Measurements from ENCODE around the gene REXO5. TPM values are rescaled to one million over a fixed set of nuclear protein-coding genes. Genes with fewer than 3 reads are reported as not detected.

The REXO5 gene
- total and polyA plus RNA-seq, 2 of the 13 experiments (the other 11 are each of a cell fraction or from before 2014, with no cell fraction given): 5.9 to 13.1 TPM

DNA sequence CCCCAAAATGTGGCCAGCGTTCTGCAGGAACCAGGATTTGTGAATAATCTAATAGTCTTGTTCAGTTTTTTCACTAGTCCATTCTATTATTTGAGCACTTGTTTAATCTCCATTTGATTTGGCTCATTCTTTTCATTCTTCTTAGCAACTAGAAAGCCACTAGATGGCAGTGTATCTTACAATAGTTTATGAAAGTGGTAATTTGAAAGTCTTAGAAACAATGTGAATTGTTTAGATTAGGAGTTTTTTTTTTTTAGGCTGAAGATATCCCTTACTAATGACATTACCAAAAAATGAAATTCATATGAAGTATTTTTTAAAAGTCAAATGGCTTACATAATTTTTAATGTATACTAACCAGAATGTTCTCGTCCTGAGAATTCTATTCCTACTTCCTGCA is 6.7 kb upstream of the REXO5 start:
- Histone ChIP-seq H3K79me2 (ENCODE audit: insufficient read depth, low read length) (peaks cover under 1% of the 10 kb centered on the region), H3K9me3 (ENCODE audit: low read length) (no peaks in the 10 kb centered on the region), H3K27ac (ENCODE audit: extremely low read length, insufficient read depth, low read length) (no peak overlapping the region), H3K27me3 (ENCODE audit: control insufficient read depth in 1 of 2, insufficient read depth in 2 of 2, low read length in 2 of 2) (no peaks in the 10 kb centered on the region), H4K20me1 (ENCODE audit: insufficient read depth, low read length) (no peaks in the 10 kb centered on the region), H2AFZ (ENCODE audit: low read length) (no peak overlapping the region), H3K4me1 (ENCODE audit: insufficient read depth, low read length) (peaks cover 16% of the 10 kb centered on the region), H3K4me2 (ENCODE audit: low read depth, low read length) (no peak overlapping the region), H3K9ac (ENCODE audit: insufficient read depth, low read depth, low read length) (no peak overlapping the region), H3K4me3 (replicated peaks in 1 of 3; ENCODE audit: insufficient read depth in 1 of 3, low read depth in 2 of 3, low read length in 3 of 3) (no peak overlapping the region), H3K36me3 (replicated peaks in 1 of 2; ENCODE audit: control insufficient read depth in 1 of 2, insufficient read depth in 2 of 2, low read length in 2 of 2) (peaks cover 6 to 26% of the 10 kb centered on the region in 2 experiments)
- in situ Hi-C loops (cut with HindIII; ENCODE audit: extremely low pct_ligation_motif_present, low pct_unique_long_range_greater_than_20kb): no loop called here
- POLR2A ChIA-PET: no interaction called here
- ATAC-seq (no peak), FAIRE-seq (no peak), DNase-seq (ENCODE audit: low spot score) (peak; percentile 18)
- intact Hi-C loops (cut with micrococcal nuclease; ENCODE audit: unreplicated experiment): loop anchor here (1.0 kb wide), 1 partner anchor 285 kb away; no protein-coding TSS in a partner anchor
- 82% methylated on average over 2 of the region's 2 CpGs for WGBS (ENCODE audit: low lambda C conversion rate)
- BruUV-seq (replicated peaks): no TSS peak
- CTCF ChIA-PET (ENCODE audit: low intra/inter-chr PET ratio, low total read pairs): interaction anchor here (1.2 to 2.5 kb wide), 2 partner anchors 202 to 284 kb away, joined by 3 to 13 read pairs; no protein-coding TSS in a partner anchor
- TF ChIP-seq STAG1 (CRISPR knock-in tag; IDR thresholded peaks at IDR 0.05) (peak; percentile 55), KDM5A (IDR thresholded peaks at IDR 0.05; ENCODE audit: borderline replicate concordance, low read length) (peak; percentile 37; the same call in 1 of the 2 replicates), SOX5 (CRISPR knock-in tag; IDR thresholded peaks at IDR 0.05; ENCODE audit: borderline replicate concordance) (0 out of 2 replicates have a peak, but pooled peaks have one; percentile 22), CTCF (CRISPR knock-in tag; IDR thresholded peaks at IDR 0.05) (peak; percentile 47), SAP130 (CRISPR knock-in tag; IDR thresholded peaks at IDR 0.05; ENCODE audit: low read depth) (0 out of 2 replicates have a peak, but pooled peaks have one; percentile 14), ARID3A (IDR thresholded peaks at IDR 0.05; ENCODE audit: low read depth, low read length) (peak; percentile 36; the same call in 1 of the 2 replicates), ZNF138 (CRISPR knock-in tag; IDR thresholded peaks at IDR 0.05; ENCODE audit: low read depth) (no peak), ZNF598 (CRISPR knock-in tag; IDR thresholded peaks at IDR 0.05; ENCODE audit: borderline replicate concordance) (no peak)

All from HepG2 (cell line).